ENCODE measurements around the gene LIPA. TPM values are rescaled to one million over a fixed set of nuclear protein-coding genes. Genes with fewer than 3 reads are reported as not detected.

The LIPA gene
- total RNA-seq, 1 experiment from 2014 or later = 47.3 TPM

- no peak for DNase-seq (ENCODE audit: low spot score)
- peaks cover 53% of the 10 kb centered on the region for H3K4me1 Mint-ChIP-seq
- no peaks in the 10 kb centered on the region for H3K9me3 Mint-ChIP-seq
- no peak overlapping the region for H3K4me3 Mint-ChIP-seq
- POLR2A ChIA-PET = no interaction called here
- no peak overlapping the region for H3K27ac Mint-ChIP-seq
- H3K27me3 Mint-ChIP-seq (ENCODE audit: low read depth) = no peaks in the 10 kb centered on the region
- ATAC-seq = no peak
- TF ChIP-seq ATF2 (CRISPR knock-in tag; IDR thresholded peaks at IDR 0.05; ENCODE audit: borderline replicate concordance, low read depth) (no peak), GABPB1 (CRISPR knock-in tag; IDR thresholded peaks at IDR 0.05) (no peak), ATF1 (CRISPR knock-in tag; IDR thresholded peaks at IDR 0.05) (no peak), ERG (CRISPR knock-in tag; IDR thresholded peaks at IDR 0.05) (no peak), FOXK1 (CRISPR knock-in tag; IDR thresholded peaks at IDR 0.05) (no peak), PREB (CRISPR knock-in tag; IDR thresholded peaks at IDR 0.05; ENCODE audit: borderline replicate concordance) (no peak), CDX4 (CRISPR knock-in tag; IDR thresholded peaks at IDR 0.05; ENCODE audit: borderline replicate concordance) (no peak), EMX1 (CRISPR knock-in tag; IDR thresholded peaks at IDR 0.05) (no peak), ZNF138 (CRISPR knock-in tag; conservative IDR thresholded peaks at IDR 0.05) (no peak), AFF4 (CRISPR knock-in tag; IDR thresholded peaks at IDR 0.05; ENCODE audit: borderline replicate concordance) (no peak), ZNF232 (CRISPR knock-in tag; IDR thresholded peaks at IDR 0.05) (no peak), USF1 (CRISPR knock-in tag; IDR thresholded peaks at IDR 0.05) (no peak)
- peaks cover 4% of the 10 kb centered on the region; the same call in 1 of the 2 replicates for H3K36me3 Mint-ChIP-seq
- CTCF ChIA-PET = no interaction called here
Observed at GRCh38 chr10:89238956-89239644, 12.5 kb downstream of the LIPA start.

- DNase-seq (ENCODE audit: low spot score) = no peak
- no peak overlapping the region for H3K4me3 Mint-ChIP-seq
- H3K36me3 Mint-ChIP-seq = peaks cover 7% of the 10 kb centered on the region; the same call in 1 of the 2 replicates
- H3K27ac Mint-ChIP-seq = no peak overlapping the region
- H3K9me3 Mint-ChIP-seq = no peaks in the 10 kb centered on the region
- H3K27me3 Mint-ChIP-seq (ENCODE audit: low read depth) = no peaks in the 10 kb centered on the region
- ChIA-PET POLR2A (no interaction called here), CTCF (no interaction called here)
- ATAC-seq = no peak
- H3K4me1 Mint-ChIP-seq = peaks cover 42% of the 10 kb centered on the region
- TF ChIP-seq TEAD4 (CRISPR knock-in tag; IDR thresholded peaks at IDR 0.05) (no peak), ZNF121 (CRISPR knock-in tag; IDR thresholded peaks at IDR 0.05) (no peak), ZNF281 (CRISPR knock-in tag; IDR thresholded peaks at IDR 0.05) (no peak), AR (CRISPR knock-in tag; IDR thresholded peaks at IDR 0.05) (no peak), ETV6 (CRISPR knock-in tag; IDR thresholded peaks at IDR 0.05) (no peak), ZNF671 (CRISPR knock-in tag; IDR thresholded peaks at IDR 0.05) (no peak), ERG (CRISPR knock-in tag; IDR thresholded peaks at IDR 0.05) (no peak)
Observed at GRCh38 chr10:89237849-89238248, 13.7 kb downstream of the LIPA start.
